Measurements from ENCODE around the gene MRPL42.
A peak's percentile ranks its signal among the peaks of the same experiment; 100 is the strongest.

MRPL42 gene

GRCh38 chr12:93500667-93501066, 33.4 kb downstream of the MRPL42 start:
- no peak for DNase-seq

GRCh38 chr12:93502802-93503623, 35.7 kb downstream of the MRPL42 start:
- DNase-seq: peak; percentile 6

GRCh38 chr12:93507165-93507564, 39.9 kb downstream of the MRPL42 start:
- DNase-seq: no peak

GRCh38 chr12:93509506-93509905, 42.2 kb downstream of the MRPL42 start:
- DNase-seq: no peak

- DNase-seq: no peak
Observed at GRCh38 chr12:93514853-93515252, 47.5 kb downstream of the MRPL42 start.

- no peak for DNase-seq
Observed at GRCh38 chr12:93518725-93519124, 51.4 kb downstream of the MRPL42 start.

GRCh38 chr12:93519859-93520258, 52.5 kb downstream of the MRPL42 start:
- no peak for DNase-seq

- DNase-seq: no peak
Observed at GRCh38 chr12:93520454-93520853, 53.1 kb downstream of the MRPL42 start.

- DNase-seq: no peak
Observed at GRCh38 chr12:93521225-93522080, 54.1 kb downstream of the MRPL42 start.

GRCh38 chr12:93524386-93525133, 57.2 kb downstream of the MRPL42 start:
- DNase-seq: no peak

- DNase-seq: no peak
Observed at GRCh38 chr12:93526786-93527428, 59.6 kb downstream of the MRPL42 start.

GRCh38 chr12:93530358-93530757, 63.0 kb downstream of the MRPL42 start:
- no peak for DNase-seq

GRCh38 chr12:93533310-93533709, 66.0 kb downstream of the MRPL42 start:
- DNase-seq: no peak

GRCh38 chr12:93536111-93536765, 68.9 kb downstream of the MRPL42 start:
- DNase-seq: no peak

GRCh38 chr12:93536766-93537488, 69.6 kb downstream of the MRPL42 start:
- no peak for DNase-seq

GRCh38 chr12:93537769-93538168, 70.5 kb downstream of the MRPL42 start:
- DNase-seq: no peak

GRCh38 chr12:93539821-93540220, 72.5 kb downstream of the MRPL42 start:
- no peak for DNase-seq

- no peak for DNase-seq
Observed at GRCh38 chr12:93540466-93540865, 73.2 kb downstream of the MRPL42 start.

- DNase-seq: no peak
Observed at GRCh38 chr12:93541578-93542225, 74.4 kb downstream of the MRPL42 start.

- DNase-seq: no peak
Observed at GRCh38 chr12:93547778-93548177, 80.5 kb downstream of the MRPL42 start.

- DNase-seq: no peak
Observed at GRCh38 chr12:93549174-93549573, 81.9 kb downstream of the MRPL42 start.

All from KG1 (cell line).